RWPE2 (cell line): ENCODE data around the gene KRT9.
"Not testable (repeated sequence)": the region's sequence is repeated elsewhere in the genome, so short reads cannot be mapped to it uniquely, and the experiment has no call there.

Source experiments
- ATAC-seq: fragments of 200-7000 bp; cut with Tn5 transposase; 3 replicates; pipeline ENCODE4 v1.9.1; 2021; ENCODE audit warnings: low read depth
- DNase-seq: peaks from one replicate; pipeline ENCODE4 v3.0.0-alpha.2; 2020; ENCODE audit warnings: low spot score
- H3K27ac ChIP-seq: fragments of 450-650 bp; 2 replicates; pipeline ENCODE4 v1.5.1; 2017; ENCODE audit warnings: mild to moderate bottlenecking; ENCODE audit not compliant: poor library complexity, severe bottlenecking
- H3K27me3 ChIP-seq: fragments of 250-450 bp; sonication (Bioruptor Pico); 2 replicates; pipeline ENCODE4 v1.5.1; 2021; ENCODE audit warnings: mild to moderate bottlenecking, moderate library complexity; ENCODE audit not compliant: insufficient read depth, poor library complexity, severe bottlenecking
- H3K36me3 ChIP-seq: fragments of 250-450 bp; sonication (Bioruptor Pico); 2 replicates; pipeline ENCODE4 v1.5.1; 2020; ENCODE audit warnings: low read depth, mild to moderate bottlenecking, moderate library complexity
- H3K4me1 ChIP-seq: fragments of 250-450 bp; sonication (Bioruptor Pico); 2 replicates; pipeline ENCODE4 v1.5.1; 2021; ENCODE audit warnings: mild to moderate bottlenecking, moderate library complexity; ENCODE audit not compliant: insufficient read depth, poor library complexity, severe bottlenecking
- H3K4me3 ChIP-seq: fragments of 250-450 bp; sonication (Bioruptor Pico); 2 replicates; pipeline ENCODE4 v1.5.1; 2021; ENCODE audit warnings: mild to moderate bottlenecking, moderate library complexity; ENCODE audit not compliant: severe bottlenecking
- H3K9me3 ChIP-seq: fragments of 250-450 bp; sonication (Bioruptor Pico); 2 replicates; pipeline ENCODE4 v1.5.1; 2021; ENCODE audit warnings: mild to moderate bottlenecking, moderate library complexity; ENCODE audit not compliant: severe bottlenecking
- CTCF ChIP-seq: fragments of 450-650 bp; IDR thresholded peaks from one replicate; pipeline ENCODE4 v1.5.1; 2017; ENCODE audit warnings: mild to moderate bottlenecking, moderate library complexity; ENCODE audit not compliant: poor library complexity, severe bottlenecking

Gene KRT9

GRCh38 chr17:41578971-41579370 lies 7.1 kb upstream of the KRT9 start:
- DNase-seq (no peak), ATAC-seq (no peak)
- no peak overlapping the region for H3K4me3 ChIP-seq
- no peaks in the 10 kb centered on the region for H3K27me3 ChIP-seq
- no peak for TF ChIP-seq CTCF
- H3K36me3 ChIP-seq, result peaks cover 24% of the 10 kb centered on the region
- H3K9me3 ChIP-seq, result no peaks in the 10 kb centered on the region
- H3K4me1 ChIP-seq, result peaks cover 19% of the 10 kb centered on the region
- peak overlapping the region; percentile 95 for H3K27ac ChIP-seq

DNA sequence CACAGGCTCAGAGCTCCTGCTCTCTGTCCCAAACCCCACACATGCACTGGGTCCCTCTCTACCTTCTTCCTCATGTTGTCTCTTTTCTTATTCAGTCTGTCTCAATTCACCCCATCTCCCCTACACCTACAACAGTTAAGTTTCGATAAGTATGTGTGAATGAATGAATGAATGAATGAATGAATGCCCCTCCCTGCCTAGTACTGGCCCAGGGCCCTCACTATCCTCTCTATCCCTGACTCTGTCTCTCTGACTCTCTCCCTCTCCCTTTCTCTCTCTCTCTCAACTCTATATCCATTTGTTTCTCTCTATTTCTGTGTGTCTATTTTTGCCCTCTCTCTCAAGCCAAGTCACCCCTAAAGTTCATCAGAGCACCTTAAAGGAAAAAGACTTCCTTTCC lies 6.7 kb upstream of the KRT9 start:
- TF ChIP-seq CTCF, result no peak
- H3K36me3 ChIP-seq, result peaks cover 21% of the 10 kb centered on the region
- ATAC-seq, result no peak
- peaks cover 19% of the 10 kb centered on the region for H3K4me1 ChIP-seq
- peak overlapping the region; percentile 95 for H3K27ac ChIP-seq
- no peak for DNase-seq
- H3K9me3 ChIP-seq, result no peaks in the 10 kb centered on the region
- H3K27me3 ChIP-seq, result no peaks in the 10 kb centered on the region
- H3K4me3 ChIP-seq, result no peak overlapping the region

- peak; percentile 19 for TF ChIP-seq CTCF
- H3K36me3 ChIP-seq, H3K27ac ChIP-seq, H3K9me3 ChIP-seq, H3K4me3 ChIP-seq, H3K27me3 ChIP-seq: not testable (repeated sequence)
- DNase-seq, result peak; percentile 82
- ATAC-seq, result peak; percentile 36
- peaks cover 16% of the 10 kb centered on the region for H3K4me1 ChIP-seq
Observed at GRCh38 chr17:41576740-41577139, 4.9 kb upstream of the KRT9 start.

GRCh38 chr17:41575336-41575735 lies 3.5 kb upstream of the KRT9 start:
- no peak overlapping the region for H3K4me3 ChIP-seq
- no peaks in the 10 kb centered on the region for H3K36me3 ChIP-seq
- H3K9me3 ChIP-seq, result no peaks in the 10 kb centered on the region
- H3K27me3 ChIP-seq, result no peaks in the 10 kb centered on the region
- no peak for ATAC-seq
- no peak for TF ChIP-seq CTCF
- DNase-seq, result no peak
- peaks cover 4% of the 10 kb centered on the region for H3K4me1 ChIP-seq
- H3K27ac ChIP-seq, result no peak overlapping the region

DNA sequence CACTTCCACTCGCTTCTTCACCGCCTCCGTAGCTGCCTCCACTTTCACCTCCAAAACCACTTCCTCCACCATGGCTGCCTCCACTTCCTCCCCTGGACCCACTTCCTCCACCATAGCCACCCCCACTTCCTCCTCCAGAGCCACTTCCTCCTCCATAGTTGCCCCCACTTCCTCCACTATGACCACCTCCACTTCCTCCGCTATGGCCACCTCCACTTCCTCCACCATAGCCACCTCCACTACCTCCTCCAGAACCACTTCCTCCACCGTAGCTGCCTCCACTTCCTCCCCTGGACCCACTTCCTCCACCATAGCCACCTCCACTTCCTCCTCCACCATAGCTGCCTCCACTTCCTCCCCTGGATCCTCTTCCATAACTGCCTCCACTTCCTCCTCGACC lies 4.5 kb downstream of the KRT9 start:
- Histone ChIP-seq H3K36me3 (no peaks in the 10 kb centered on the region), H3K27me3 (no peaks in the 10 kb centered on the region), H3K9me3 (no peaks in the 10 kb centered on the region), H3K4me1 (no peaks in the 10 kb centered on the region), H3K4me3 (no peak overlapping the region), H3K27ac (no peak overlapping the region)
- ATAC-seq (no peak), DNase-seq (no peak)
- no peak for TF ChIP-seq CTCF
